ENCODE measurements around the gene ARHGAP42. TPM values are rescaled to one million over a fixed set of nuclear protein-coding genes. Genes with fewer than 3 reads are reported as not detected.
A peak's percentile ranks its signal among the peaks of the same experiment; 100 is the strongest.

The ARHGAP42 gene
- total RNA-seq, 4 donors from 2014 or later = 28.5 to 52.2 (median 40.4) TPM

DNA sequence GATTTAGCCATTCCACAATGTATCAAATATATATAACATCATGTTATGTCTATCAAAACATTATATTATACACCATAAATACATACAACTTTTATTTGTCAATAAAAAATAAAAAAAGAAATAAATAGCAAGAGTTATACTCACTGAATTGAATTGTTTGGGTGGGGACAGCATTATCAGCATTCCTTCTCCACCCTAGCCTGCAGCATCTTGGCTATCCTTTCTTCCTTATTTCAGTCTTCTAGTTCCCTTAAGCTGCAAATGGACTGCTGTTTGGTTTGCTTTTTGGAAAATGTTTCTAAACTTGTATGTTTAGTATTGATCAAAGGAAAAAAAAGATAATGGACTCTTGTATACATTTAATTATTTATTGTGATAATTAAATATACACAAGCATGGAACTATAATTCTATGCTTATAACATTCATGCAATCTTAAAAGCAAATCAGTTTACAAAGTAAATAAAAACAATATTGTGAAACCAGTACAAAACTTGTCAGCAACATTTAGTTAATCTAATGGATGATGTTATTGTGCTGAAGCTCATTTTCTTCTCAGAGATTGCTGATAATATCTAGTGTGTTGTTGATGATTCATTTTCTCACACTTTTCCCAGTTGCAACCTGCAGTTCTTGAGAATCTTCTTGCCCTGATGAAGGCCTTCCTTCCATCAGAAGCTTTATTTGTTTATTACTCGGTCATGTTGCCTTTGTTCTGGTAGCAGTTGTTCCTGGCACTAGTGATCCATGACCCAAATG is 5.0 kb downstream of the ARHGAP42 start:
- TF ChIP-seq EP300 (IDR thresholded peaks at IDR 0.05) (no peak), POLR2A (IDR thresholded peaks at IDR 0.05) (no peak)
- Histone ChIP-seq H3K36me3 (peaks cover 0 to 7% (median 0%) of the 10 kb centered on the region in 3 donors), H3K4me1 (peaks cover 0 to 41% (median 4%) of the 10 kb centered on the region in 4 donors), H3K4me3 (no peak overlapping the region), H3K27me3 (no peaks in the 10 kb centered on the region), H3K9me3 (no peaks in the 10 kb centered on the region), H3K27ac (peak overlapping the region in 2 of 4 donors; percentile 43 to 50)
- WGBS, 2 donors = 35 to 40% methylated on average over 1 of the region's 1 CpG
- DNase-seq (ENCODE audit: low spot score in 2 of 2) = no peak

DNA sequence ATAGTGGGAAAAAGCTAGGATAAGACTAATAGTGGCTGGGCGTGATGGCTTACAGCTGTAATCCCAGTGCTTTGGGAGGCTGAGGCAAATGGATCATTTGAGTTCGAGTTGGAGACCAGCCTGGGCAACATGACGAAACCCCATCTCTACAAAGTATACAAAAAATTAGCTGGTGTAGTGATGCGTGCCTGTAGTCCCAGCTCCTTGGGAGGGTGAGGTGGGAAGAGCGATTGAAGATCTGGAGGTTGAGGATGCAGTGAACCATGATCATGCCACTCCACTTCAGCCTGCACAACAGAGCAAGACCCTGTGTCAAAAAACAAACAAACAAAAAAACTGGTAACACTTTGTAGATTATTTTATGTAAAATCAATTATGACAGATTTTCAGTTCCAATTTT is 8.8 kb downstream of the ARHGAP42 start:
- no peak overlapping the region for H3K27ac ChIP-seq
- DNase-seq (ENCODE audit: low spot score in 2 of 2) = no peak
- TF ChIP-seq POLR2A (IDR thresholded peaks at IDR 0.05) = no peak
- no peaks in the 10 kb centered on the region for H3K9me3 ChIP-seq
- peaks cover 0 to 33% (median 4%) of the 10 kb centered on the region in 4 donors for H3K4me1 ChIP-seq
- WGBS, 2 donors = 88 to 89% methylated on average over 5 of the region's 5 CpGs
- peaks cover 0 to 14% (median 0%) of the 10 kb centered on the region in 3 donors for H3K36me3 ChIP-seq
- H3K4me3 ChIP-seq = no peak overlapping the region
- no peaks in the 10 kb centered on the region for H3K27me3 ChIP-seq

DNA sequence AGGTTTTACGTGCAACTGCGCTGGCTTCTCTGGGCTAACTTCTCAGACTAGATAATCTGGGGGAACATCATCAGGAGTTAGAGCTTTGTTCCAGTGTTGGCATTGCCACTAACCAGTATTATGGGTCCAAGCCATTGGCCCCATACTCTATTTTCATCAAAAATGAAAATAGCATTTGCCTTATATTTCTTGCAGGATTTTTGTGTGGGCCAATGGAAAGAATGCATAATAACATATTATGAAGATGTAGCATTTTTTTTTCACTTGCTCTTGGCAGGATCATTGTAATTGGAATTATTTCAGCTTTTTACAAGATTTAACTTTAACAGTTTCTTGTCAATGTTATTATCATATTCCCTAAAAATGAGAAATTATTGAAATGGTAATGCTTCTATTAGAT is 16.1 kb downstream of the ARHGAP42 start:
- H3K27me3 ChIP-seq = no peaks in the 10 kb centered on the region
- no peak for DNase-seq (ENCODE audit: low spot score in 2 of 2)
- no peak for TF ChIP-seq POLR2A (IDR thresholded peaks at IDR 0.05)
- no peak for TF ChIP-seq EP300 (IDR thresholded peaks at IDR 0.05)
- TF ChIP-seq, protein P1, sequence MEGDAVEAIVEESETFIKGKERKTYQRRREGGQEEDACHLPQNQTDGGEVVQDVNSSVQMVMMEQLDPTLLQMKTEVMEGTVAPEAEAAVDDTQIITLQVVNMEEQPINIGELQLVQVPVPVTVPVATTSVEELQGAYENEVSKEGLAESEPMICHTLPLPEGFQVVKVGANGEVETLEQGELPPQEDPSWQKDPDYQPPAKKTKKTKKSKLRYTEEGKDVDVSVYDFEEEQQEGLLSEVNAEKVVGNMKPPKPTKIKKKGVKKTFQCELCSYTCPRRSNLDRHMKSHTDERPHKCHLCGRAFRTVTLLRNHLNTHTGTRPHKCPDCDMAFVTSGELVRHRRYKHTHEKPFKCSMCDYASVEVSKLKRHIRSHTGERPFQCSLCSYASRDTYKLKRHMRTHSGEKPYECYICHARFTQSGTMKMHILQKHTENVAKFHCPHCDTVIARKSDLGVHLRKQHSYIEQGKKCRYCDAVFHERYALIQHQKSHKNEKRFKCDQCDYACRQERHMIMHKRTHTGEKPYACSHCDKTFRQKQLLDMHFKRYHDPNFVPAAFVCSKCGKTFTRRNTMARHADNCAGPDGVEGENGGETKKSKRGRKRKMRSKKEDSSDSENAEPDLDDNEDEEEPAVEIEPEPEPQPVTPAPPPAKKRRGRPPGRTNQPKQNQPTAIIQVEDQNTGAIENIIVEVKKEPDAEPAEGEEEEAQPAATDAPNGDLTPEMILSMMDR (IDR thresholded peaks at IDR 0.05) = no peak
- H3K9me3 ChIP-seq = no peaks in the 10 kb centered on the region
- no peak overlapping the region for H3K27ac ChIP-seq
- H3K4me1 ChIP-seq = peaks cover 0 to 20% (median 4%) of the 10 kb centered on the region in 4 donors
- WGBS, 2 donors = 77 to 84% methylated on average over 2 of the region's 2 CpGs
- peaks cover 0 to 13% (median 0%) of the 10 kb centered on the region in 3 donors for H3K36me3 ChIP-seq
- no peak overlapping the region for H3K4me3 ChIP-seq

DNA sequence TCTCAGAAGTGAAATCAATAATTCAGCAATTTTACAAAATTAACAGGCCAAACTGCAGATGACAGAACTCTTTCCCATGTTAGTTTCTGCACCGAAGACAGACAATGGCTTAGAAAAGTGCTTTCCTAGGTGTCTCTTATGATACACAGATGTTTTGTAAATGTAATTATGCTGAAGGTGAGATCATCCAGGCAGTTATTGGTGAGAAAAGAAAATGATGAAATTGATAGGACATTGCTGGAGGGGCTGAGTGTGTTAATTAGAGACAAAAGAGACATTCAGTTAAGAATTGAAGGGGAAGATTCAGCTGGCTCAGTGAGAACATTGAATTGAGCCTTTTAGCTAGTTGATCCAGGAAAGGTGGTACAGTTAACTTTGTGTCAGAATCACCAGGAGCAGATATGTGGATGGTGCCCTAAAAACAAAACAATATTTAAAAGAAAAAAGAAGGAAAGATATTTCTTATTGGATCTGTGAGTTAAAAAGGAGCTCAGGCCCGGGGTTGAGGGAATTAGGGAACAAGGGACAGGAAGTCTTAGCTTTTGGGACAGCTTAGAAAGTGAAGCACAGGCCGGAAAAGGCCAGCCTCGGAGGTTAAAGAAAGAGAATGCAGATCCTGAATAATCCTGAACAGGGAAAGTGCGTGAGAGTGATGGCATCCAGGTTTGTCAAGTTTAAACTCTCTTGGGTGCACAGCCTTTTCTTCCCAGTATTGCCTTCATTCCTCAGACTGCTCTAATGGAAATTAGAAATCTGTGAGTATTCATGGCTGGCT is 16.9 kb downstream of the ARHGAP42 start:
- WGBS, 2 donors = 36 to 40% methylated on average over 5 of the region's 5 CpGs
- H3K9me3 ChIP-seq = no peaks in the 10 kb centered on the region
- peak overlapping the region in 3 of 4 donors; percentile 40 to 68 (median 67) for H3K27ac ChIP-seq
- H3K4me1 ChIP-seq = peaks cover 0 to 21% (median 4%) of the 10 kb centered on the region in 4 donors
- H3K36me3 ChIP-seq = peaks cover 0 to 13% (median 0%) of the 10 kb centered on the region in 3 donors
- H3K27me3 ChIP-seq = no peaks in the 10 kb centered on the region
- no peak for DNase-seq (ENCODE audit: low spot score in 2 of 2)
- no peak overlapping the region for H3K4me3 ChIP-seq
- TF ChIP-seq POLR2A (IDR thresholded peaks at IDR 0.05) (no peak), EP300 (IDR thresholded peaks at IDR 0.05) (no peak)
- TF ChIP-seq, protein P1 (IDR thresholded peaks at IDR 0.05) = no peak

DNA sequence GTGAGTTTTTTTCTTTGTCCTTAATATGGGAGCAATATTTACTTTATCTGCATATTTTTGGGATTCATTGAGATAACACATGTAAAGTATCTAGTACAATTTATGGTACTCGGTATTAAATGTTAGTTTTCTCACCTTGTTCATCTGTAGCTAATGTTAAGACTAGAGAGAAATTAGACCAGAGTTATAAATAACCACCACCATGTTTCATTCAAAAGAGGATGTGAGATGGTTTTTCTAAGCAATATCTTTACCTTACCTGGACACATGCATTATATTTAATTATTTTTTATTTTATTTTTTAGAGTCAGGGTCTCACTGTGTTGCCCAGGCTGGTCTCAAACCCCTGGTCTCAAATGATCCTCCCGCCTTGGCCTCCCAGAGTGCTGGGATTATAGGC is 18.4 kb downstream of the ARHGAP42 start:
- WGBS, 2 donors = 87 to 92% methylated on average over 2 of the region's 2 CpGs
- Histone ChIP-seq H3K27ac (peak overlapping the region in 1 of 4 donors; percentile 11), H3K36me3 (peaks cover 0 to 11% (median 0%) of the 10 kb centered on the region in 3 donors), H3K9me3 (no peaks in the 10 kb centered on the region), H3K27me3 (no peaks in the 10 kb centered on the region), H3K4me3 (no peak overlapping the region), H3K4me1 (peaks cover 0 to 33% (median 9%) of the 10 kb centered on the region in 4 donors)
- DNase-seq (ENCODE audit: low spot score in 2 of 2) = no peak
- TF ChIP-seq, protein P1 (IDR thresholded peaks at IDR 0.05) = no peak
- TF ChIP-seq POLR2A (IDR thresholded peaks at IDR 0.05) (no peak), EP300 (IDR thresholded peaks at IDR 0.05) (no peak)

DNA sequence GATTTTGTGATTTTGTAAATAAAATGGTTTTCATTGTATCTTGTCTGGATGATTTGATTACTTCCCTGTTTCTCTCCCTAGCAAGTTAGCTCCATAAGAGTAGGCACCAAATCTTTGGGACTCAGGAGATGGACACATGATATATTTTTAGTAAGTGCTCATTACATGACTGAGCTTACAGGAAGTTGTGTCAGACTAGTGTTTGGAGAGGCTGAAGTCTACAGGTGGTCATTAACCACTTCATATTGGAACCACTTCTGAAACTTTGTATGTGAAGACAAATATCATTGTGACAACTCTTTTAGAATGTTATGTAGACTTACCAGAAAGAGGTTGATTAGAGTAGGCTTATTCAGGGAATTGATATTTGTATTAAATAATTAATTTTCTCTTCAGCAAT is 19.1 kb downstream of the ARHGAP42 start:
- no peaks in the 10 kb centered on the region for H3K27me3 ChIP-seq
- H3K36me3 ChIP-seq = peaks cover 0 to 4% (median 0%) of the 10 kb centered on the region in 3 donors
- H3K27ac ChIP-seq = no peak overlapping the region
- TF ChIP-seq, protein P1 (IDR thresholded peaks at IDR 0.05) = no peak
- TF ChIP-seq POLR2A (IDR thresholded peaks at IDR 0.05) (no peak), EP300 (IDR thresholded peaks at IDR 0.05) (no peak)
- no peak overlapping the region for H3K4me3 ChIP-seq
- DNase-seq (ENCODE audit: low spot score in 2 of 2) = no peak
- H3K9me3 ChIP-seq = no peaks in the 10 kb centered on the region
- H3K4me1 ChIP-seq = peaks cover 0 to 33% (median 9%) of the 10 kb centered on the region in 4 donors
